ENCODE data around the gene ACP2.

DNA sequence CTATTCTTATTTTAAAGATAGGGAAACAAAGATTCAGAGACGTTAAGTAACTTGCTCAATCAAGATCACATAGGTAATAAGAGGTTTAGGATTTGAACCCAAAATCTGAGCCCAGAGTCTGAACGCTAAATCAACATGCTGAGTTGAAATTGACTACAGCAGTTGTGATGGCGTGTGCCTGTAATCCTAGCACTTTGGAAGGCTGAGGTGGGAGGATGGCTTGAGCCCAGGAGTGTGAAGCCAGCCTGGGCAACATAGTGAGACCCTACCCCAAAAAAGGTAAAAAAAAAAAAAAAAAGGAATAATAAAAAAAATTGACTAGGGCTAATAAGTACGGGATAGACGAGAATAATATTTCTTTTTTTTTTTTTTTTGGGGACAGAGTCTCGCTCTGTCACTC is 7.8 kb upstream of the ACP2 start:
- TF ChIP-seq POLR2A (IDR thresholded peaks at IDR 0.05): no peak
- no peak for TF ChIP-seq CTCF (IDR thresholded peaks at IDR 0.05)
- TF ChIP-seq EP300 (IDR thresholded peaks at IDR 0.05): no peak
